ENCODE data around the gene SEC14L5. TPM values are rescaled to one million over a fixed set of nuclear protein-coding genes. Genes with fewer than 3 reads are reported as not detected.

Gene SEC14L5
- total RNA-seq, 2 experiments from 2014 or later, result 0.07 TPM; not detected in 1

GRCh38 chr16:4931381-4931780 is 26.7 kb upstream of the SEC14L5 start:
- CTCF ChIA-PET, result interaction anchor here (1.0 kb wide), 1 partner anchor 529 kb away, joined by 3 read pairs; no protein-coding TSS in a partner anchor
- ATAC-seq (no peak), DNase-seq (no peak)
- Mint-ChIP-seq H3K9me3 (peaks cover 6% of the 10 kb centered on the region), H3K36me3 (ENCODE audit: low read depth) (no peaks in the 10 kb centered on the region), H3K27ac (no peak overlapping the region), H3K4me3 (no peak overlapping the region), H3K27me3 (peaks cover 13% of the 10 kb centered on the region), H3K4me1 (ENCODE audit: low read depth) (no peaks in the 10 kb centered on the region)
- TF ChIP-seq CTCF (IDR thresholded peaks at IDR 0.05), result no peak
- intact Hi-C loops (cut with micrococcal nuclease), result no loop called here
- POLR2A ChIA-PET, result no interaction called here

GRCh38 chr16:4933433-4933832 is 24.7 kb upstream of the SEC14L5 start:
- intact Hi-C loops (cut with micrococcal nuclease), result no loop called here
- DNase-seq (no peak), ATAC-seq (no peak)
- Mint-ChIP-seq H3K4me1 (ENCODE audit: low read depth) (peaks cover 4% of the 10 kb centered on the region), H3K27ac (no peak overlapping the region), H3K27me3 (peaks cover 26% of the 10 kb centered on the region), H3K36me3 (ENCODE audit: low read depth) (no peaks in the 10 kb centered on the region), H3K9me3 (no peaks in the 10 kb centered on the region), H3K4me3 (no peak overlapping the region)
- TF ChIP-seq CTCF (IDR thresholded peaks at IDR 0.05), result no peak
- POLR2A ChIA-PET, result no interaction called here
- CTCF ChIA-PET, result no interaction called here

DNA sequence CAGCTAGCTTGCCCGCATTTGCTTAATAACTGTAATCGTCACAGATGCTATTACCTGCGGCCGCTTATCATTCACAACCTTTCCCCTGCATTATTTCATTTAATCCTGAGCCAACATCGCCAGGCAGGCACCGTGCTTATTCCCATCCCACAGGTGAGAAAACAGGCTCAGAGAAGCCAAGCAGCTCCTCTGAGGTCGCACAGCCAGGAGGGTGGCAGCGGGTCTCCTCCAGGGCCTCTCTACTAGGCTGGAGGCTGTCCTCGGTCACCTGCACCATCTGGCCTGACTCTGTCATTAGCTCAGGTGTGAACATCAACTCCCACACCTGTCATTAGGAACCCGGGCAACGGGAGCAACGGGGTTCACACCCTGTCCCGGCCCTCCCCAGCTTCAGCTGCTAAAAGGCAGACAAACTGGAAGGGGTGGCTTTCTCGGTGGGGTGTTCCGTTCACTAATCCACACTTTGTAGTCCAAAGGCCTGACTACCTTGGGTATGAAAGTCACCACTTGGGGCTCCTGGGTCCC is 24.2 kb upstream of the SEC14L5 start:
- intact Hi-C loops (cut with micrococcal nuclease), result no loop called here
- ATAC-seq, result no peak
- no peak for TF ChIP-seq CTCF (IDR thresholded peaks at IDR 0.05)
- no peaks in the 10 kb centered on the region for H3K9me3 Mint-ChIP-seq
- H3K4me1 Mint-ChIP-seq (ENCODE audit: low read depth), result peaks cover 4% of the 10 kb centered on the region
- peaks cover 29% of the 10 kb centered on the region for H3K27me3 Mint-ChIP-seq
- ChIA-PET POLR2A (interaction anchor here (0.6 kb wide), 1 partner anchor 214 kb away, joined by 6 read pairs; no protein-coding TSS in a partner anchor), CTCF (no interaction called here)
- no peak for DNase-seq
- H3K27ac Mint-ChIP-seq, result no peak overlapping the region
- H3K4me3 Mint-ChIP-seq, result no peak overlapping the region
- no peaks in the 10 kb centered on the region for H3K36me3 Mint-ChIP-seq (ENCODE audit: low read depth)

DNA sequence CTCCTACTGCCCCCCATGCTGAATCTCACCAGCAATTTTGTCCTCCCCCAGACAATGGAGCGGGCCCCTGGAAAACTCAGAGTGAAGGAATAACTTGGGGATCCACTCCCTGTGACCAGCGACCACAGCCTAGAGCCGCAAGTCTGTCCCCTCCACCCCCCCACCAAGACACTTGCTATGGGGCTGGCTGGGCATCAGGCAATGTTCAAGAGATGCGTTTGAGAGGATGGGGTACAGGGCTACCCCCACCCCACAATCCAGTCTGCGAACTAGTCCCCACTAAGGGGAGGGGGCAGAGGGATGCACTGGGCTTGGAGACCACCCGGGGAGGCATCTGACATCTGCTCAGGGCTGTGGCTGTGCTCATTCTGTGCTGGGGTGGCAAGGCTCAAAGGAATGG is 23.5 kb upstream of the SEC14L5 start:
- Mint-ChIP-seq H3K27ac (no peak overlapping the region), H3K27me3 (peaks cover 29% of the 10 kb centered on the region), H3K36me3 (ENCODE audit: low read depth) (no peaks in the 10 kb centered on the region), H3K9me3 (no peaks in the 10 kb centered on the region), H3K4me3 (no peak overlapping the region), H3K4me1 (ENCODE audit: low read depth) (peaks cover 4% of the 10 kb centered on the region)
- ChIA-PET CTCF (no interaction called here), POLR2A (interaction anchor here (0.6 kb wide), 1 partner anchor 214 kb away, joined by 6 read pairs; no protein-coding TSS in a partner anchor)
- ATAC-seq (no peak), DNase-seq (no peak)
- no peak for TF ChIP-seq CTCF (IDR thresholded peaks at IDR 0.05)
- intact Hi-C loops (cut with micrococcal nuclease), result no loop called here

GRCh38 chr16:4935241-4935855 is 22.8 kb upstream of the SEC14L5 start:
- no peaks in the 10 kb centered on the region for H3K9me3 Mint-ChIP-seq
- DNase-seq (no peak), ATAC-seq (no peak)
- no peak for TF ChIP-seq CTCF (IDR thresholded peaks at IDR 0.05)
- H3K36me3 Mint-ChIP-seq (ENCODE audit: low read depth), result no peaks in the 10 kb centered on the region
- H3K4me3 Mint-ChIP-seq, result no peak overlapping the region
- CTCF ChIA-PET, result interaction anchor here (0.9 kb wide), 1 partner anchor 66 kb away, joined by 3 read pairs; no protein-coding TSS in a partner anchor
- H3K27me3 Mint-ChIP-seq, result peaks cover 29% of the 10 kb centered on the region
- POLR2A ChIA-PET, result no interaction called here
- no peak overlapping the region for H3K27ac Mint-ChIP-seq
- intact Hi-C loops (cut with micrococcal nuclease), result no loop called here
- peaks cover 4% of the 10 kb centered on the region for H3K4me1 Mint-ChIP-seq (ENCODE audit: low read depth)

Data from activated CD8-positive, alpha-beta T cell treated with anti-CD3 and anti-CD28 coated beads for 36 hours (primary cell).